Hepatocyte (in vitro differentiated cells): ENCODE results near the gene BCAP31. TPM values are rescaled to one million over a fixed set of nuclear protein-coding genes. Genes with fewer than 3 reads are reported as not detected.
A peak's percentile ranks its signal among the peaks of the same experiment; 100 is the strongest.

Experiments
- DNase-seq: peaks from one replicate; pipeline ENCODE4 v3.0.0-alpha.2; 2016; ENCODE audit warnings: low spot score
- H2AFZ ChIP-seq: fragments of 200-600 bp; sonication (generic); 2 replicates; pipeline ENCODE4 v1.6.0; 2016; ENCODE audit warnings: antibody characterized with exemption, mild to moderate bottlenecking
- H3K27ac ChIP-seq: fragments of 200-600 bp; sonication (generic); 2 replicates; pipeline ENCODE4 v1.5.1; 2016; ENCODE audit warnings: mild to moderate bottlenecking
- H3K27me3 ChIP-seq: fragments of 200-600 bp; sonication (generic); 2 replicates; pipeline ENCODE4 v1.6.1; 2016
- H3K36me3 ChIP-seq: fragments of 200-600 bp; sonication (generic); replicated peaks from 2 replicates; pipeline ENCODE4 v1.5.1; 2016; ENCODE audit warnings: low read depth; ENCODE audit not compliant: insufficient read depth
- H3K4me1 ChIP-seq: fragments of 200-600 bp; sonication (generic); 2 replicates; pipeline ENCODE4 v1.5.1; 2016; ENCODE audit warnings: mild to moderate bottlenecking, moderate library complexity; ENCODE audit not compliant: insufficient read depth
- H3K4me2 ChIP-seq: fragments of 200-600 bp; sonication (generic); 2 replicates; pipeline ENCODE4 v1.6.0; 2016
- H3K4me3 ChIP-seq: fragments of 200-600 bp; sonication (generic); 2 replicates; pipeline ENCODE4 v1.5.1; 2016; ENCODE audit warnings: mild to moderate bottlenecking
- H3K79me2 ChIP-seq: fragments of 200-600 bp; sonication (generic); 2 replicates; pipeline ENCODE4 v1.6.0; 2017; ENCODE audit warnings: mild to moderate bottlenecking
- H3K9me2 ChIP-seq: fragments of 200-600 bp; sonication (generic); replicated peaks from 2 replicates; pipeline ENCODE4 v1.6.0; 2017; ENCODE audit warnings: mild to moderate bottlenecking; ENCODE audit not compliant: insufficient read depth
- H3K9me3 ChIP-seq: fragments of 200-600 bp; sonication (generic); 2 replicates; pipeline ENCODE4 v1.5.1; 2016; ENCODE audit warnings: low read depth, mild to moderate bottlenecking
- H4K20me1 ChIP-seq: fragments of 200-600 bp; sonication (generic); 2 replicates; pipeline ENCODE4 v1.6.0; 2016; ENCODE audit warnings: mild to moderate bottlenecking; ENCODE audit not compliant: insufficient read depth, poor library complexity, severe bottlenecking
- CTCF ChIP-seq: fragments of 200-600 bp; sonication (generic); IDR thresholded peaks from 2 replicates; pipeline ENCODE4 v1.5.1; 2016; ENCODE audit warnings: antibody characterized with exemption, mild to moderate bottlenecking; ENCODE audit not compliant: poor library complexity
- EZH2 ChIP-seq: fragments of 200-600 bp; sonication (generic); IDR thresholded peaks from 2 replicates; pipeline ENCODE4 v1.6.1; 2016; ENCODE audit warnings: antibody characterized with exemption, mild to moderate bottlenecking, borderline replicate concordance
- EZH2phosphoT487 ChIP-seq: fragments of 200-600 bp; sonication (generic); IDR thresholded peaks from one replicate; pipeline ENCODE4 v1.6.1; 2018; ENCODE audit warnings: antibody characterized with exemption, mild to moderate bottlenecking, low read depth, moderate library complexity; ENCODE audit not compliant: unreplicated experiment, severe bottlenecking
- WGBS: methylation state at CpG from one replicate; pipeline ENCODE4 v1.1.6; 2016; ENCODE audit warnings: low lambda C conversion rate; ENCODE audit errors: missing lambda C conversion rate; 5-methylcytosine and 5-hydroxymethylcytosine counted together
- polyA plus RNA-seq: library from polyadenylated mRNA; unstranded; fragments of >200 nt; fragmentation: Nextera tagmentation; extraction: Ambion mirVana; gene quantifications from 2 replicates; pipeline ENCODE4 v1.2.1, GENCODE V29; 2016
- total RNA-seq: library from RNA; depleted of rRNA; stranded (reverse); fragments of >200 nt; gene quantifications from 2 replicates; pipeline ENCODE4 v1.2.3, GENCODE V29; 2014

BCAP31 gene
- total and polyA plus RNA-seq, 2 experiments from 2014 or later: 146 to 351 TPM

- Histone ChIP-seq H3K27me3 (no peaks in the 10 kb centered on the region), H3K79me2 (peaks cover 25% of the 10 kb centered on the region), H3K4me1 (peaks cover 32% of the 10 kb centered on the region), H4K20me1 (peaks cover 9% of the 10 kb centered on the region), H2AFZ (no peak overlapping the region), H3K36me3 (no peaks in the 10 kb centered on the region), H3K4me3 (no peak overlapping the region), H3K27ac (peak overlapping the region; percentile 82), H3K4me2 (peak overlapping the region; percentile 84), H3K9me3 (no peaks in the 10 kb centered on the region), H3K9me2 (no peaks in the 10 kb centered on the region)
- 95% methylated on average over 20 of the region's 35 CpGs for WGBS
- TF ChIP-seq EZH2phosphoT487: no peak
- no peak for TF ChIP-seq CTCF
- no peak for TF ChIP-seq EZH2
- no peak for DNase-seq
These were observed 1.7 kb upstream of the BCAP31 start for GRCh38 chrX:153725832-153726285.

- Histone ChIP-seq H3K4me3 (no peak overlapping the region), H3K9me2 (no peaks in the 10 kb centered on the region), H3K79me2 (peaks cover 30% of the 10 kb centered on the region), H3K9me3 (no peaks in the 10 kb centered on the region), H3K27me3 (no peaks in the 10 kb centered on the region), H3K4me1 (peaks cover 32% of the 10 kb centered on the region), H3K27ac (peak overlapping the region; percentile 88), H3K36me3 (no peaks in the 10 kb centered on the region), H2AFZ (no peak overlapping the region), H3K4me2 (peak overlapping the region; percentile 84), H4K20me1 (peaks cover 9% of the 10 kb centered on the region)
- WGBS: 84% methylated on average over 47 of the region's 55 CpGs
- TF ChIP-seq EZH2 (no peak), EZH2phosphoT487 (no peak), CTCF (no peak)
- DNase-seq: no peak
These were observed 1.0 kb upstream of the BCAP31 start for GRCh38 chrX:153725039-153725831.

GRCh38 chrX:153723351-153724251 lies 586 bp downstream of the BCAP31 start:
- Histone ChIP-seq H3K27me3 (no peaks in the 10 kb centered on the region), H3K4me2 (peak overlapping the region; percentile 85), H2AFZ (peak overlapping the region; percentile 62), H3K9me2 (no peaks in the 10 kb centered on the region), H3K9me3 (no peaks in the 10 kb centered on the region), H3K79me2 (peaks cover 34% of the 10 kb centered on the region), H3K36me3 (no peaks in the 10 kb centered on the region), H3K27ac (peak overlapping the region; percentile 94), H4K20me1 (peaks cover 9% of the 10 kb centered on the region), H3K4me1 (peaks cover 32% of the 10 kb centered on the region), H3K4me3 (peak overlapping the region; percentile 38)
- DNase-seq: peak; percentile 57
- TF ChIP-seq EZH2 (no peak), CTCF (peak; percentile 37)
- 33% methylated on average over 39 of the region's 78 CpGs for WGBS
